Measurements from ENCODE around the gene EVL. TPM values are rescaled to one million over a fixed set of nuclear protein-coding genes. Genes with fewer than 3 reads are reported as not detected.

The EVL gene
- polyA plus RNA-seq, 4 donors, result 109 to 184 (median 136) TPM

DNA sequence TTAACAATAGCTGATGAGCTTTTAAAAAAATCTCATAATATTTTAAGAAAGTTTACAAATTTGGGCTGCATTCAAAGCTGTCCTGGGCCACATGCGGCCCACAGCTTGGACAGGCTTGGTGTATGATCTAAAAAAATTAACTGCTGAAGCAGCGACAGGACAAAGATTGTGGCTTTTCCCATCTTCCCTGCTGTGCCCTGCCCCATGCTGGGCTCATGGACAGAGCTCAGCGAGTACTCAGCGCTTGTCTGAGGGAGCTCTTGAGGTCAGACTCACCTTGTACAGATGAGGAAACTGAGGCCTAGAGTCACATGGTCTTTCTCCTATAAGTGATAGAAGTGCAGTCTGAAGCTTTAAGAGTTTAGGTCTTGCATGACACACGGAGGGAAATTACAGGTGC is 15.0 kb downstream of the EVL start:
- DNase-seq (ENCODE audit: low read depth in 4 of 4, low spot score in 3 of 4), result no peak

DNA sequence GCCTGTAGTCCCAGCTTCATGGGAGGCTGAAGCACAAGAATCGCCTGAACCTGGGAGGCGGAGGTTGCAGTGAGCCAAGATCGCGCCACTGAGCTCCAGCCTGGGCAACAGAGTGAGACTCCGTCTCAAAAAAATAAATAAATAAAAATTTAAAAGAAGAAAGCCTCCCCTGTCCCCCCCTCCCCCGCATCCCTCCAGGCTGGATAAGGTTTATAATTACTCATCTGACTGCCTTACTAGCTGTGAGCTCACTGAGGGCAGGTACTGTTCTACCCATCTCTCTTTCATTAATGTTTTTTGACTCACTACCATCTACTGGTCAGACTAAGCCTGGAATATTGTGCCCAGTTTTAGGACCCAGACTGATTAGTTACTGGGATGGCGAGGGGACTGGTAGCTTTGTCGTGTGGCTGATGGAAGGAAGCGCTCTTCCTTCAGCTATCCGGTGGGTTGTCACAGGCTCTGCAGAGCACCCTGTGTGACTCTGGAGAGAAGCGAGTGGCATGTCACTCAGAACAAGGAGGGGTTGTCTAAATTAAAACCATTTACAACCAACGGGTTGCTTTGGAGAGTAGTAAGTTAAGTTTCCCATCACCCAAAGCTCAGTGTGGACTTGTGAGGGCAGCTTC is 16.9 kb downstream of the EVL start:
- DNase-seq (ENCODE audit: low read depth in 4 of 4, low spot score in 3 of 4), result no peak

DNA sequence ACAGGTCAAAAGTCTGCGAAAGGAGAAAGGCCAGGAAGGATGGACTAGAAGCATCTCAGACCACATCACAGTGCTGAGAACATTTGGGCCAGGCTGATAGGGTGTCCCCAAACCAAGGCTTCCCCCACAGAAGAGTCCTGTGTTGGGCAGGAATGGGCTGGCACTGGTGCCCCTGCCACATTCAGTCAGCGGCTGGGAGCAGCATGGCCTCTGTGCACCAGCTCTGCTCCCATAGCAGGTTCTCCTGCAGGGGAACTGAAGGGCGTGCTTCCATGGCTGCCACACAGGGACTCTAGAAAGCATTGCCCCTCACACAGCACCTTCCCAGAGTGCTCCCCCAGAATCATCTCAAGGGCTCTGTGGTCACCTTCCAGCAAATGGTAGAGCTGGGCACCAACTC is 17.5 kb downstream of the EVL start:
- DNase-seq (ENCODE audit: low read depth in 4 of 4, low spot score in 3 of 4), result no peak

DNA sequence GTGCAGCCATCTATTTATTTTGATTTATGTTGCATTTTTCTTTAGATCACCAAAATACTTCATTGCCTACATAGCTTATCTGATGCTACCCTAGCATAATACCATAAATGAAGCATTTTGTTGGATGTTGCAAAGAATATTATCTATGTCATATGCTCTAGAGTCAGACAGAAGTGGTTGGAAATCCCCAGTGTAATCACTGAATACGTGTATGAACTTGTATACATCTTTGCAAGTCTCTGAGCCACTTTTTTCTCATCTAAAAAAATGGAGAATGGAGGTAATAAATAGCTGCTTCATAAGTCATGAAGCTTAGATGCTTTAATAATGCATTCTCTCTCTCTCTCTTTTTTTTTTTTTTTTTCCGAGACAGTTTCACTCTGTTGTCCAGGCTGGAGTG is 18.5 kb downstream of the EVL start:
- no peak for DNase-seq (ENCODE audit: low read depth in 4 of 4, low spot score in 3 of 4)

DNA sequence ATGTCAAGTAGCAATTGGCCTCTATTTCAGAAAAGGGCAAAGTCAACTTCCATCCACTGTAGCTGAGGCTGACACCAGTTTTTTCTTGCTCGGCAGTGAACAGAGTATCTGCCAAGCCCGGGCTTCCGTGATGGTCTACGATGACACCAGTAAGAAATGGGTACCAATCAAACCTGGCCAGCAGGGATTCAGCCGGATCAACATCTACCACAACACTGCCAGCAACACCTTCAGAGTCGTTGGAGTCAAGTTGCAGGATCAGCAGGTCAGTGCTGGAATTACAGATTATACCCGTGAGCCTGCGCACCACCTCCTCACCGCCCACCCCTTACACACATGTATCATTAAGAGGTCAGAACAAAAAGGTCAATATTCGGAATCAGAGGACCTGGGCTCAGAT is 19.4 kb downstream of the EVL start:
- no peak for DNase-seq (ENCODE audit: low read depth in 4 of 4, low spot score in 3 of 4)

DNA sequence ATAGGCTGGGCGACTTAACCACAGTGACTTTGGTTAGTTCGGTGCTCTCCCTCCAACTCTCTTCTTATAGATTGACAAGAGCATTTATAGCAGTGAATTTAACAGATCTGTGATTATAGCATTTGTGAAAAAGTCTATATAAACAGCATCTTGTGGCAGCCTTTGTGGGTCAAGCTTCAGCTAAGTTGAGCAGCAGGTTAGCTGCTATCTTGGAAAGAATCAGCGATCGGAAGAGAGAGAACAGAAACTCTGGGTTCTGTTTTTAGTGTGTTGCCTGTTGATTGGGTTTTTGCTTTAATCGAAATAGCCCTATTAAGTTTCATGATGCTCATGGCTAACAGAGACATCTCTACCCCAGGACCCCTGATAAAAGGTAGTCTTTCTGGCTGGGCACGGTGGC is 20.2 kb downstream of the EVL start:
- no peak for DNase-seq (ENCODE audit: low read depth in 4 of 4, low spot score in 3 of 4)

DNA sequence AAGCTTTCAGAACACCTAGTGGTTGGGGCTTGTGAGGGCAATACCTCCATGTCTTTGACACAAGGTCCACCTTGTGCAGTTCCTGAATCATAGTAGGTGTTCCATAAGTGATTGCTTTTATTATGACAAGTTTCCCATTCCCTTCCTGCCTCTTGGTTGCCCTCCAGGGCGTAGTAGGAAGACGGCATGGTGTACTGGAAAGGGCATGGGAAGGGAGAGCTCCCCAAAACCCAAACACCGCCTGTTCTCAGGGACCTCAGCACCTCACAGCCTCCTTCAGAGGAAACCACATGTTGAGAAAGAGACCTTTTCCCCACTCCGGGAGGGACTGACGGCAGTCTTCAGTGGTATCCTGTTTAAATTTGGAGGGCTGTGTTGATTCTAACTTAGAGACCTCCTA is 21.1 kb downstream of the EVL start:
- DNase-seq (ENCODE audit: low read depth in 4 of 4, low spot score in 3 of 4), result no peak

DNA sequence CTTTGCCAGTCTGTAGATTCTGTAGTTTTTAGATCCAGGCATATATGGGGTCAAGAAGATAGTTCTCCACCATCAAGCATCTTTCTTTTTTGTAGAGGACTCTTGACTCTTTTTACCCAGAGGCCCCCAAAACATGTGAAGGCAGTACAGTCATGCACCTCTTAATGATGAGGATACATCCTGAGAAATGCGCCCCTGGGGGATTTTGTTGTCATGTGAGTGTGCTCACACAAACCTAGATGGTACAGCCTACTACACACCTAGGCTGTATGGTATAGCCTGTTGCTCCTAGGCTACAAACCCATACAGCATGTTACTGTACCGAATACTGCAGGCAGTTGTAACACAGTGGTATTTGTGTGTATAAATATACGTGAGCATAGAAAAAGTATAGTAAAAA is 23.0 kb downstream of the EVL start:
- DNase-seq (ENCODE audit: low read depth in 4 of 4, low spot score in 3 of 4), result no peak

DNA sequence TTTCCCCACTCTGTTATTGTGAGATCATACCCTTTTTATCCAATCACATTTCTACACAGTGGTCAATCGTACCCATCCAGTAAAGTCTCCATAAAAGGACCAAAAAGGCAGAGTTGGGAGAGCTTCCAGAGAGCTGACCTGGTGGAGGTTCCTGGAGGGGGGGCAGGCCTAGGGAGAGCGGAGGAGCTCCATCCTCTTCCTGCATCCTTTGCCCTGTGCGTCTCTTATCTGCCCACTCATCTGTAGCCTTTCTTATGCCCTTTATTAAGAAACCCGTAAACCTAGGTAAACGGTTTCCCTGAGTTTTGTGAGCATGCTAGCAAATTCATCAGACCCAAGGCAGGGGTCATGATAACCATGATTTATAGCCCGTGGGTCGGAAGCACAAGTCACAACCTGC is 26.2 kb downstream of the EVL start:
- no peak for DNase-seq (ENCODE audit: low read depth in 4 of 4, low spot score in 3 of 4)

DNA sequence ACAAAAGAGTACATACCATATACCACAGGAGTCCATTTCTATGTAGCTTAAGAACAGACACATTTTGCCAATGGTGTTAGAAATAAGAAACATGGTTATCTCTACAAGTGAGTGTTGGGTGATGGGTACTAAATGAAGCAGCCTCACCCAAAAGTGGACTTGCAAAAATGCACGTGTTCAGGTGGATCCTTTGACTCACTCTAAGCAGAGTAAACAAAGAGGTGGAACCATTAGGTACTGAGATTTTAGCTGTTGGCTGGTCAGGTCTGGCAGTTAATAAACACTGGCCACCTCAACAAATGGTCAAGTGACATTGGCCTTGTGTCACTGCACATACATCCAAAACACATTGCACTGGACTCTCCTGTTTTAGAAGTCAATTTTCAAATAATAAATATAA is 27.6 kb downstream of the EVL start:
- no peak for DNase-seq (ENCODE audit: low read depth in 4 of 4, low spot score in 3 of 4)

DNA sequence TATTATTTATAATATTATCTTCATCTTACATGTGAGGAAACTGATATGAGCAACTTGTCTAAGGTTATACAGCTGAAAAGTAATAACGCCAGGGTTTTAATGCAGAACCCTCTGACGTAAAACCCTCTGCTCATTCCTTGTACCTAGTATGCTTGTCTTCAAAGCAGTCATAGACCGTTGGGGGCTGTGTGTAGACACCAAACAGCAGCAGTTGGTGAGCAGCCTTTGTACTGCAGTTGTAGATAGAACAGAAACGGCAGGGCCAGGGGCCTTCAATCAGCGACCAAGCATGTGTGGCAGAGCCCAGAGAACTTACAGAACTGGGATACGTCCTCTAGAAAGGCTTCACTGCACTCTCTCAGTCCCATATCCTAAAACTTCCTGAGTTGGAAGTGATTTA is 28.1 kb downstream of the EVL start:
- DNase-seq (ENCODE audit: low read depth in 4 of 4, low spot score in 3 of 4), result no peak

DNA sequence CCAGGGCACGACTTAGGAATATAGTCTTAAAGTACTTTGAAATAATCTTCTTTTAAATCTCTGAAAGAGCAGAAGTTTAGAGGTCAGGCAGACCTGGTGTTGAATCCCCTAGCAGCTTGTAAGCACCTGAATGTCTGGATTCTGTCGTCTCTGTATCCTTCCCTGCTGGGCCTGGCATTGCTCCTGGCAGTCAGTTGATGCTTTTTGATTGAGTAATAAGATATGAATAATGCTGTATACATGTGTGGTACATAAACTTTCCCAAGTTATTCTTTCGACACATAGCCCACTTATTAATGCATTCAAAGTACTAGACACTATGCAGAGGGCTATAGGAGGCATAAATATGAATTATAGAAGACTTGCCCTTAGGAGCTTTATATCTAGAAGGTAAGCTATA is 31.4 kb downstream of the EVL start:
- no peak for DNase-seq (ENCODE audit: low read depth in 4 of 4, low spot score in 3 of 4)

DNA sequence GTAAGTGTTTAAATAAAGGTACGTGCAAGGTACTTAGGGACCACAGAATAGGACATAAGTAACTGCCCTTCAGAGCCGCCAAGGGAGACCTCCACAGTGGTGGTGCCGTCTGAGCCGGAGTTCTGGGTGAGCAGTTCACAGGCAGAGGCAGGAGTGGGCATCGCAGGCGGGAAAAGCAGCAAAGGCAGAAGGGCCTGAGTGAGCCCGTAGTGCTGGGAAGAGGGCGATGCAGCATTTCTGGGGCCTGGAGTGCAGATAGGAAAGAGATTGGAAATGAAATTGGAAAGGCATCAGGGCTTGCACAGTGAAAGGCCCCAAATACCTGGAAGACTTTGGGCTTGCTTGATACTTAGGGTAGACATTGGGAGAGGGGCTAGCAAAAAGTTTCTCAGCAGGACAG is 32.9 kb downstream of the EVL start:
- no peak for DNase-seq (ENCODE audit: low read depth in 4 of 4, low spot score in 3 of 4)

DNA sequence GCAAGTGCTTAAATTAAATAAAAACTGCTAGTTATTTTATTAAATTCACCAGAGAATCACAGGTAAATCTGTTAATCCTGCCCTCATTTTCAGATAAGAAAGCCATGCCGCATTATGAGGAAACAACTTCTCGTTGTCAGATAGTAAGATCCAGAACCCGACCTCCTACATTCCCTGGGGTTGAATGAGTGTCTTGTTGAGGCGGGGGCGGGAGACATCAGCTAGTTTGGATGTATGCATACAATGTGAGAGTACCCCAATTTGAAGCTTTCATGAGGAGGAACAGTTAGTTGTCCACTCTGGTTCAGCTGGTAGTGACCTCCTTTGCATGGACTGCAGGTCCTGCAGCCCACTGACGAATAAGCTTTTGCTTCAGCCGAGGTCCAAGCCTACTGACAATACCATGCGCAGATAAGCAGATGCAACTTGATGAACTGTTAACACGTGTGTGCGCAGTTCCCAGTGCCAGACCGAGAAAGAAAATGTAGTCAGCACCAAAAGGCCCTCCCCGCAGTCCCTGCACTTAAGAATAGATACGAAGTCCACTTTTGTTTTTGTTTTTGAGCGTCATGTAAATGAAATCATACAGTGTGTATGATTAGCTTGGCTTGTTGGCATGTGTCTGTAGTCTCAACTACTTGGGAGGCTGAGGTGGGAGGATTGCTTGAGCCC is 34.9 kb downstream of the EVL start:
- no peak for DNase-seq (ENCODE audit: low read depth in 4 of 4, low spot score in 3 of 4)

DNA sequence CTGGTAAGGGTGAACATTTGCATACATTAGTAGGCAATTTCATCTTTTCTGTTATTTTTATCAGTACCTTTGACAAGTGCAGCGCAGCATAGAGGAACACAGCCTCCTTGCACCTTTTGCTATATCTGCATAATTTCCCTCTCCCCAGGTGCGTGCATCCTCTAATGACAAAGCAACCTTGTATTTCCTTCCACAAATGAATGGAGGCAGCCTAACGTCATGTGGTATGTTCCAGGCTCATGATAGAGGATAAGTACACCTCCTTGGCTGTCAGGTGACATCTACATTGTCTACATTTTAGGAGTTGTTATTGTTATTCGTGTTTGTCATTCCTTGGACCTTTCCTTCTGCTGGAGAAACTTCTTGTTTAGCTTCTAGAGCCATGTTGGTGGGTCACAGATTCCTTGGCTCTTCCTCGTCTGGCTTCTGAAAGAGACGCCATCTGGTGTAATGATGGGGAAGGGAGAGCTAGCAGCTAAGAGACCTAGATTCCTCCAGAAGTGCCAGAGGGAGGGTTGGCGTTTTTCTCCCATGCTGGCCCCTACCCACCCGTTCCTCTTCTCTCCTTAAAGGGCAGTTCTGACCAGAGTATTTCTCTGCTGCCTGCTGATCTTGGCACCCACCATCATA is 37.0 kb downstream of the EVL start:
- no peak for DNase-seq (ENCODE audit: low read depth in 4 of 4, low spot score in 3 of 4)

DNA sequence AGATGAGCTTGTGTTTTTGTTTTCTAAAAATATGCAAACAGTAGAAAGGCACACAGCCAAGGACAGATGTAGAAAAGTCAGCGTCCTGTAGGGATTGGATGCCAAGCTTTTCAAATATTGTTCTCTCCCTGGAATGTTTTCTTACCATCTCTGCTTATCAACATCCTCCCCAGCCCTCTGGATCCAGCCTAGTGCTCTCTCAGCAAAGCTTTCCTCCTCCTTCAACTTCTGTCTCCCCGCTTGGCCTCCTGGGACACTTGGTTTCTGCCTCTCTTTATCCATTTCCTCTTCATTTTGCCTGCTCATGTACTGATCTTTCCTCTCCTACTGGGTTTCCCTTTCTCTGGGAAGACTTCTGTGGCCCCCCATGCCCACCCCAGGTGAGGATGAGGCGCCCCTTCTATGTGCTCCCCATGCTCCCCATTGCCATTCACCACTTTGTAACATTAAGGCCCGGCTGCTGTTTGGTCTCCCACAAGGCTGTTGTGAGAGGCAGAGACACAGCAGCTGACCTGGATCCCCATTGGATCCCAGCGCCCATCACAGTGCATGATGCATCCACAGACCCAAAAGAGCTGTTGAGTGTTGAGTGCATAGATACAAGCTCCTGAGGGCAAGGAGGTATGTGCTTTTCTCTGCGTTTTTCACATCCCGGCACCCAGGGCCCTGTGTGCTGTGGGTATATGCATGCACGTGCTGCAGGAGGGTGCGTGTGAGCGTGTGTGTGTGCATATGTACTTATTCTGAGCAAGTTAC is 38.2 kb downstream of the EVL start:
- DNase-seq (ENCODE audit: low read depth in 4 of 4, low spot score in 3 of 4), result no peak

DNA sequence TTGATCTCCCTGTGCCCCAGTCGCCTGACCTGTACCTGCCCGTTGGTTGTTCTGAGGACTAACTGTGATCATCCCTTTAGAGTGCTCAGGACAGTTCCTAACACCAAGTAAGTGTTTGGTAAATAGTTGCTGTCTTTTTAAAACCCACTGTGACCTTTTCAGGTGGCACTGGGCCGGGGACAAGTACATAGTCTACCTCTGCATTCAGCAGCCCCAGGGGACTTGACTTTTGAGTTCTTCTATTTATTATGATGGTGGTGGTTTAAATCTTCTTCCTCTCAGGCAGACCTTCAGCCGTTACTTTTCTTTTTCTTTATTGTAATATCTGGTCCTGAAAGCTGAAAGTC is 38.8 kb downstream of the EVL start:
- no peak for DNase-seq (ENCODE audit: low read depth in 4 of 4, low spot score in 3 of 4)

DNA sequence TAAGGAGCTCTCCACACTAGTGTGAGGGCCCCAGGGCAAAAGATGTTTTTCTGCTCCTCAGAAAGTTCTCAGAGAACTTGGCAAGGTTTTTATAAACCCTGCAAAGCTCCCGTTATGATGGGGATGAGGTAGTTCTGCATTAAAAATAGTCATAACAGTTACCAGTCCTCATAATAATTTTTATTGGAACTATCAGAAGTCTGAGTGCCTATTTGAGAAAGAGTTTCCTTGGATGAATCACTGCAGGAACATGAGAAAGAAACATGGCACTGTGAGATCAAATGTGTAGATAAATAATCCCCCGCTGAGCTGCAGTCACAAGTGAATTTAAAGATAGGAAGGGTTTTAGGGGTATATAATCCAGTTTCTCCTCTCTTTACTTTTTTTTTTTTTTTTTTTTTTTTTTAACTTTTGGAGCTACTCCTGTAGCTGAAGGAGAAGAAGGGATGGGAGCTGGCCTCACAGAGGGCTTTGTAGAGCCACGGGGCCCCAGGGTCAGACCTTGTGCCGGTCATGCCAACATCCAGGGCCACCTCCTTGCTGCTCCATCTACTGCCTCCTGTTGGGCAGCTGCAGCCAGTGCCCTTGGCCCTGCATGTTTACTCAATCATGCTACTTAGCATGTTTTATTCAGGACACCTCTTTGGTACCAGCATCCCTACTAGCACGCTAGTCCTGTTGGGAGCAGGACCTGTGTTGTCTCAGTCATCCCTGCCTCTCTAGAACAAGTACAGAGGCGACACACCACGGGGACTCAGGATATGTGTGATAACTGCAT is 39.5 kb downstream of the EVL start:
- no peak for DNase-seq (ENCODE audit: low read depth in 4 of 4, low spot score in 3 of 4)

DNA sequence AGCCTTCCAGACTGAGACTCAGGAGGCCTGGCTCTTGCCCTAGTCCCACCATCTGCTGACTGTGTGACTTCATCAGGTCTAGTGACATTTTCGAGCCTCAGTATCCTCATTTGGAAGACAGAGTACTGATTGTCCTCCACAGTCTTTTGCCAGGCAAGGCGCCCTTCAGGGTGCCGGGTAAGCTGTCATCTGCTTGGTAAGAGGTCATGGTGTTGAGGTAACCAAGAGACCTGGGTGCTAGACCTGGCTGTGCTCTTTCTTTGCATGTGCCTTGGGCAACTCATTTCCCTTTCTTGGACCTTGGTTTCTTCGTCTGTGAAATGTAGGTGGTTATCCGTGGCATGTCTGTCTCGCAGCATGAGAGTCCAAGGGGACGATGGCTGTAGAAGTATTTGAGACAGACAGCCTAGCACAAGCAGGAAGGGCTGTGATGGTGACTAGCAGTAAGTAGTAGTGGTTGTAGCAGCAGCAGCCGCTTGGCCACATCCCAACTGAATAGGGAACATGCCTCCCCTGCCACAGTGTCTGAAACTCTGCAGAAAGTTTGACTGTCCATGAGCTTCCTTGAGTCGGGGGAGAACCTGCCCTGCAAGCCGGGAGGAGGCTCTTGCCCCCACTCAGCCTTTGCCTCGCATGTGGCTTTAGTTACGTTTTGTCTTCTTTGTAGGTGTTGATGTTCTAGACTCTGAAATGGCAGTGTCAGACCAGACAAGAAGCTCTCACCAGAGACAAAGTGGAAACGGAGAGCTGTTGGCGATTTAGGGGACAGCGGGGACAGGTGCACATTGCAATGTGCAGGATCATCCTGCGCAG is 40.3 kb downstream of the EVL start:
- DNase-seq (ENCODE audit: low read depth in 4 of 4, low spot score in 3 of 4), result no peak
